HG03520 (cell line): ENCODE data around the gene FBXL16.

ENCODE experiments used
- ATAC-seq: cut with Tn5 transposase; IDR thresholded peaks from one replicate; pipeline ENCODE4 v1.9.1; 2021; ENCODE audit warnings: mild to moderate bottlenecking, moderate library complexity; ENCODE audit not compliant: unreplicated experiment

FBXL16 gene

GRCh38 chr16:644556-644955 is 61.0 kb downstream of the FBXL16 start:
- ATAC-seq = no peak

GRCh38 chr16:643050-643368 is 62.6 kb downstream of the FBXL16 start:
- ATAC-seq = no peak
